ENCODE data around the gene GMPPB. TPM values are rescaled to one million over a fixed set of nuclear protein-coding genes. Genes with fewer than 3 reads are reported as not detected.

GMPPB gene
- total RNA-seq, 1 donor, result 21.0 TPM

DNA sequence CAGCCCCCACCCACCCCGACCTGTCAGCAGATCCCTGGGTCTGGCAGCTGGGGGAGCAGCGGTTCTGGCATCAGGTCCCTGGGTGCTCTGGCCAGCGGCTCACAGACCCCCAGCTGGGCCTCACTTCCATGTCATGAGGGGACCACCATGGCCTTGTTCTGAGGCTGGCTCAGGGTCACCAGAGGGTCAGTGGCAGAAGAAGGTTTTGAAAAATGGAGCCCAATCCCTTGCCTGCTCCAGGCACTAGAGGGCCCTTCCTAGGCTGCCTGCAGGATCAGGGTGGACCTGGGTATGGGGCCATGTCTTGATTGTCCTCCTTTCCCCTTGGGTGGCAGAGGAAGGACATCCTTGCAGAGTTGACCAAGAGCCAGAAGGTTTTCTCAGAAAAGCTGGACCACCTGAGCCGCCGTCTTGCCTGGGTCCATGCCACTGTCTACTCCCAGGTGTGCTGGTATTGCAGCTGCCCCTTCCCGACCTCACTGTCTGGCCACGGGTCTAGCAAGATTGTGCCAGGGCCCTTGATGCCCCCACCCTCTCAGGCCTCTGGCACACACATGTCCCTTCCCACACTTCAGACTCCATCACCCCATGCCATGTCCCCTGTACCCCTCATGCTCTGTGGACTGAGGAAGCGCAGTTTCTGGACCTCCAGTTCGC, 17.2 kb downstream of the GMPPB start:
- Histone ChIP-seq H2AFZ (ENCODE audit: low read length) (no peak overlapping the region), H3K4me2 (ENCODE audit: insufficient read depth, low read length) (no peak overlapping the region), H3K4me1 (ENCODE audit: insufficient read depth, low read length) (no peaks in the 10 kb centered on the region), H3K36me3 (ENCODE audit: insufficient read depth, low read length) (peaks cover 16% of the 10 kb centered on the region), H3K79me2 (ENCODE audit: insufficient read depth, low read length) (no peaks in the 10 kb centered on the region), H3K4me3 (ENCODE audit: insufficient read depth, low read length) (no peak overlapping the region), H3K27ac (ENCODE audit: low read depth, low read length) (no peak overlapping the region), H4K20me1 (ENCODE audit: insufficient read depth, low read length) (peaks cover 13% of the 10 kb centered on the region), H3K9me3 (ENCODE audit: low read depth, low read length) (no peaks in the 10 kb centered on the region), H3K27me3 (ENCODE audit: insufficient read depth, low read length) (no peaks in the 10 kb centered on the region)
- TF ChIP-seq, protein P1, sequence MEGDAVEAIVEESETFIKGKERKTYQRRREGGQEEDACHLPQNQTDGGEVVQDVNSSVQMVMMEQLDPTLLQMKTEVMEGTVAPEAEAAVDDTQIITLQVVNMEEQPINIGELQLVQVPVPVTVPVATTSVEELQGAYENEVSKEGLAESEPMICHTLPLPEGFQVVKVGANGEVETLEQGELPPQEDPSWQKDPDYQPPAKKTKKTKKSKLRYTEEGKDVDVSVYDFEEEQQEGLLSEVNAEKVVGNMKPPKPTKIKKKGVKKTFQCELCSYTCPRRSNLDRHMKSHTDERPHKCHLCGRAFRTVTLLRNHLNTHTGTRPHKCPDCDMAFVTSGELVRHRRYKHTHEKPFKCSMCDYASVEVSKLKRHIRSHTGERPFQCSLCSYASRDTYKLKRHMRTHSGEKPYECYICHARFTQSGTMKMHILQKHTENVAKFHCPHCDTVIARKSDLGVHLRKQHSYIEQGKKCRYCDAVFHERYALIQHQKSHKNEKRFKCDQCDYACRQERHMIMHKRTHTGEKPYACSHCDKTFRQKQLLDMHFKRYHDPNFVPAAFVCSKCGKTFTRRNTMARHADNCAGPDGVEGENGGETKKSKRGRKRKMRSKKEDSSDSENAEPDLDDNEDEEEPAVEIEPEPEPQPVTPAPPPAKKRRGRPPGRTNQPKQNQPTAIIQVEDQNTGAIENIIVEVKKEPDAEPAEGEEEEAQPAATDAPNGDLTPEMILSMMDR (IDR thresholded peaks at IDR 0.05; ENCODE audit: extremely low read depth, low read depth, low read length), result no peak
- DNase-seq (ENCODE audit: insufficient read length, low spot score, missing footprints), result peak; percentile 42

DNA sequence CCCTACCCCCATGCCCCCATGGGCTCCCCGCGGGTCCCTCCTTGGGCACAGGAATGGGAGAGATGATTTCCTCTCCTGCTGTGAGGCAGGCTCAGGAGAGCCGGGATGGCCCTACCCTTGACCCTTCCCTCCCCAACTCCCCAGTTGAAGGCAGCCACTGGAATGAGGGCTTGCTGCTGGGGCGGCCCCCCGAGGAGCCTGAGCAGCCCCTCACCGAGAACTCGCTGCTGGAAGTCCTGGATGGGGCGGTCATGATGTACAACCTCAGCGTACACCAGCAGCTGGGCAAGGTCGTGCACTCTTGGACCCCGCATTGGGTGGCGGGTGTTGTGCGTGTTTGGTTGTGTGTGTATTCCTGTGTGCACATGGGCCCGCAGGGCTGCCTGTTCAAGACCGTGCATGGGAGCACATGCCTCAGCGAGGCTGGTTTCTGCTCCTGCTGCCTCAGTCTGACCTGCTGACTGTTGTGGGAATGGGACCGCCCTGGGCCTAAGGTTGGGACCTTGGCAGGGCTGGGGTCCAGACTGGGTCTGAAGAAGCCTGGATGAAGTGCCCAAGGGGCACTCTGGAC, 18.3 kb downstream of the GMPPB start:
- TF ChIP-seq, protein P1 (IDR thresholded peaks at IDR 0.05; ENCODE audit: extremely low read depth, low read depth, low read length), result no peak
- Histone ChIP-seq H3K36me3 (ENCODE audit: insufficient read depth, low read length) (peaks cover 25% of the 10 kb centered on the region), H3K79me2 (ENCODE audit: insufficient read depth, low read length) (no peaks in the 10 kb centered on the region), H2AFZ (ENCODE audit: low read length) (no peak overlapping the region), H3K4me3 (ENCODE audit: insufficient read depth, low read length) (no peak overlapping the region), H3K4me1 (ENCODE audit: insufficient read depth, low read length) (no peaks in the 10 kb centered on the region), H3K27me3 (ENCODE audit: insufficient read depth, low read length) (no peaks in the 10 kb centered on the region), H3K27ac (ENCODE audit: low read depth, low read length) (no peak overlapping the region), H3K9me3 (ENCODE audit: low read depth, low read length) (no peaks in the 10 kb centered on the region), H4K20me1 (ENCODE audit: insufficient read depth, low read length) (peaks cover 14% of the 10 kb centered on the region), H3K4me2 (ENCODE audit: insufficient read depth, low read length) (no peak overlapping the region)
- peak; percentile 45 for DNase-seq (ENCODE audit: insufficient read length, low spot score, missing footprints)

DNA sequence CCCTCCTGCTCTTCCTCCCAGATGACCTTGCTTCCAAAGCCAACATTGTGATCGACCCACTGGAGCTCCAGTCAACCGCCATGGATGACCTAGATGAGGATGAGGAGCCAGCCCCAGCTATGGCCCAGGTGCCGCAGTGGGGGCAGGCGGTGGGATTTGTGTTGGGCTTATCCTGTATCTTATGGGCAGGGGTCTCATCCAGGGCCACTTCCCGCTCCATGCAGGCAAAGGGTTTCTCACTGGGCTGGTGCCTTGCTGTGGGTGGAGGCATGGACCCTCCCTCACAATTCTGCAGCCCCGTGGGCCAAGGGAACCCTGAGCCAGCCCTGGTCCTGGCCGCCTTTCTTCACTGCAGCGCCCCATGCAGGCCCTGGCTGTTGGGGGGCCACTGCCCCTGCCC, 19.1 kb downstream of the GMPPB start:
- no peaks in the 10 kb centered on the region for H3K4me1 ChIP-seq (ENCODE audit: insufficient read depth, low read length)
- H4K20me1 ChIP-seq (ENCODE audit: insufficient read depth, low read length), result peaks cover 14% of the 10 kb centered on the region
- no peak overlapping the region for H3K4me2 ChIP-seq (ENCODE audit: insufficient read depth, low read length)
- TF ChIP-seq, protein P1 (IDR thresholded peaks at IDR 0.05; ENCODE audit: extremely low read depth, low read depth, low read length), result no peak
- H3K4me3 ChIP-seq (ENCODE audit: insufficient read depth, low read length), result no peak overlapping the region
- DNase-seq (ENCODE audit: insufficient read length, low spot score, missing footprints), result no peak
- H2AFZ ChIP-seq (ENCODE audit: low read length), result no peak overlapping the region
- H3K79me2 ChIP-seq (ENCODE audit: insufficient read depth, low read length), result no peaks in the 10 kb centered on the region
- no peaks in the 10 kb centered on the region for H3K27me3 ChIP-seq (ENCODE audit: insufficient read depth, low read length)
- H3K36me3 ChIP-seq (ENCODE audit: insufficient read depth, low read length), result peaks cover 30% of the 10 kb centered on the region
- H3K9me3 ChIP-seq (ENCODE audit: low read depth, low read length), result no peaks in the 10 kb centered on the region
- H3K27ac ChIP-seq (ENCODE audit: low read depth, low read length), result no peak overlapping the region

DNA sequence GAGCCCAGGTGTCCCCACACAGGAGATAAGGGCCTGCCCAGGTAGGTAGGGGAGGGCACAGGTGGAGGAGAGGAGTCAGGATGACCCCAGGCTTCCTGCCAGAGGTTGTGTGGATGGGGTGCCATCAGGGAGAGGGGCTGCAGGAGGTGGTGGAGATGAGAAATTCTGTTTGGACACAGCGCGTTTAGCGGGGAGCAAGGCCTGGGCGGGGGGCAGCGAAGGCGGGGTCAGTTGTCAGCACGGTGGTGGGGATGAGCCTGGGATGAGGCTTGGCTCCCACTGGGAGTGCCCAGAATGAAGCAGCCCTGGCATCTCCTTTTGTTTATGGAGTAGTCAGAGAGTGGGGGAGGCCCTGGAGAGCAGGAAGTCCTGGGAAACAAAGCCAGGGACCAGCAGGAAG, 19.8 kb downstream of the GMPPB start:
- no peaks in the 10 kb centered on the region for H3K79me2 ChIP-seq (ENCODE audit: insufficient read depth, low read length)
- H4K20me1 ChIP-seq (ENCODE audit: insufficient read depth, low read length), result peaks cover 14% of the 10 kb centered on the region
- no peak overlapping the region for H3K4me3 ChIP-seq (ENCODE audit: insufficient read depth, low read length)
- no peak overlapping the region for H3K4me2 ChIP-seq (ENCODE audit: insufficient read depth, low read length)
- H3K9me3 ChIP-seq (ENCODE audit: low read depth, low read length), result no peaks in the 10 kb centered on the region
- peaks cover 30% of the 10 kb centered on the region for H3K36me3 ChIP-seq (ENCODE audit: insufficient read depth, low read length)
- no peak for DNase-seq (ENCODE audit: insufficient read length, low spot score, missing footprints)
- no peak overlapping the region for H3K27ac ChIP-seq (ENCODE audit: low read depth, low read length)
- H3K27me3 ChIP-seq (ENCODE audit: insufficient read depth, low read length), result no peaks in the 10 kb centered on the region
- no peaks in the 10 kb centered on the region for H3K4me1 ChIP-seq (ENCODE audit: insufficient read depth, low read length)
- TF ChIP-seq, protein P1 (IDR thresholded peaks at IDR 0.05; ENCODE audit: extremely low read depth, low read depth, low read length), result no peak
- H2AFZ ChIP-seq (ENCODE audit: low read length), result no peak overlapping the region

Measured in osteoblast (primary cell).